ENCODE results near the gene CDC42EP2.

The CDC42EP2 gene

GRCh38 chr11:65297026-65297672 is 17.5 kb upstream of the CDC42EP2 start:
- in situ Hi-C loops (cut with MboI; ENCODE audit: low sequenced_read_pairs), result no loop called here

DNA sequence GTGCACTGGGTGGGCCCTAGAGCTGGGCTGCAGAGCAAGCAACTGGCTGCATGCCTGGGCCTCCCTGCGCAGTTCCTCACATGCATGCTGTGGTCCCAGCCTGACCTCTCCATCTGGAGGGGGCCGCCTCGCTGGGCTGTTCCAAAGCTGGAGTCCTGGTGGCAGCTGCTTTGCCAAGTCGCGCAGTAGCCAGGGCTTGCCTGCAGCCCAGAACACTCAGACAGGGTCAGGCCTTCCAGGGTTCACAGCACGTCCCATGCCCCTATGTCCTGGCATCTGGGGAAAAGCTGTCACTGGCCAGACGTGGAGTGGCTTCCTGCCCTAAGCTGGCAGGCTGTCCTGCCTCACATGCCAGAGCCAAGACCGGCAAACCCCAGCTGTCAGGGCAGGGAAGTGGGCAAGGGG is 16.5 kb upstream of the CDC42EP2 start:
- in situ Hi-C loops (cut with MboI; ENCODE audit: low sequenced_read_pairs), result no loop called here

DNA sequence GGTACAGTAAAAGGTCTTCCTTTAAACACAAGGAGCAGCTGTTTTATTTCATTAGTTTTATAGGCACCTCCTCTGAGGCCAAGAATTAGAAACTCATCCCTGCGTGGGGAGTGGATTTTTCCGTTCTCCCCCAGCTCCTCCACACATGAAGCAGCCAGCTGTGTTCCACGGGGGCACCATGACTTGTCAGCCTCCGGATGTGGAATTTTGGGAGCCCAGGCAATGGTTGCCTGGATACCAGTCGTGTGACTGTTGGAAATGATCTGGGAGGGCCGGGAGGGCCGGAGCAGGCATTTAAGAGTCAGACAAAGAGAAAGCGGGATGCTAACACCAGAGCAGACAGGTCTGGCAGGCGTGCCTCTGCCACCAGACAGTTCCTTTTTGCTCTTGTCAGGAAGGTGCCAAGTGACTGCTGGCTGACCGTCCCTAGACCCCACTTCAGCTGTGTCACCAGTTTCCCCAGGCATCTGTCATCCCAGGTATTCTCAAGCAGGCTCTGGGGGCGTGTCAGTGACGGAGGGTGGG is 15.9 kb upstream of the CDC42EP2 start:
- in situ Hi-C loops (cut with MboI; ENCODE audit: low sequenced_read_pairs), result no loop called here

DNA sequence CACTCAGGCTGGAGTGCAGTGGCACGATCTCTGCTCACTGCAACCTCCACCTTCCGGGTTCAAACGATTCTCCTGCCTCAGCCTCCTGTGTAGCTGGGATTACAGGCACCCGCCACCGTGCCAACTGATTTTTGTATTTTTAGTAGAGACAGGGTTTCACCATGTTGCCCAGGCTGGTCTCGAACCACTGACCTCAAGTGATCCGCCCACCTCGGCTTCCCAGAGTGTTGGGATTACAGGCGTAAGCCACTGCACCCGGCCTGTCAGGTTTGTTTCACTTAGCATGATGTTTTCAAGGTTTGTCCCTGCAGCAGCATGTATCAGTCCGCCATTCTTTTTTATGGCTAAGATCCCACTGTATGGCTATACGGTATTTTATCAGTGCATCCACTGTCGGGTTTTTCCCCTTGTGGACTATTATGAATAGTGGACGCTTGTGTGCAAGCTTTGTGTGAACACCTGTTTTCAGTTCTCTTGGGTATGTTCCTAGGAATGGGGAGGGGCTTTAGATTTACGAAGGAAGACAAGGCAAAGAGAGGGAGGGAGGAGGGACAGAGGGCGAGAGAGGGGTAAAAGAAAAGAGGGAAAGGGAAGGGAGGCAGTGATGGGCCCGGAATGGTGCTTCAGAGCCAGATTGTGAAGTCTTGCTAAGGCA is 13.9 kb upstream of the CDC42EP2 start:
- in situ Hi-C loops (cut with MboI; ENCODE audit: low sequenced_read_pairs), result no loop called here

- in situ Hi-C loops (cut with MboI; ENCODE audit: low sequenced_read_pairs), result no loop called here
Observed at GRCh38 chr11:65301491-65302329, 13.0 kb upstream of the CDC42EP2 start.

GRCh38 chr11:65303555-65303954 is 11.1 kb upstream of the CDC42EP2 start:
- in situ Hi-C loops (cut with MboI; ENCODE audit: low sequenced_read_pairs), result no loop called here

DNA sequence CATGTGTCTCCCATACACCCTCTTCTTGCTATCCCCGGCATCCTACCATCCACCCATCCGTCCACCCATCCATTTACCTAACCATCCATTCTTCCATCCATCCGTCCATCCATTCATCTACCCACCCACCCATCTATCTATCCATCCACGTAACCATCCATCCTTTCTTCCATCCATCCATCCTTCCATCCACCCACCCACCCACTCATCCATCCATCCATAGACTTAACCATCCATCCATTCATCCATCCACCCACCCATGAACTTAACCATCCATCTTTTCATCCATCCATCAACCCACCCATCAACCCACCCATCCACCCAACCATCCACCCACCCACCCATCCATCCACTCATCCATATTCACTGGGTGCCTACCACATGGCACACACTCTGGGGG is 10.6 kb upstream of the CDC42EP2 start:
- in situ Hi-C loops (cut with MboI; ENCODE audit: low sequenced_read_pairs), result no loop called here

DNA sequence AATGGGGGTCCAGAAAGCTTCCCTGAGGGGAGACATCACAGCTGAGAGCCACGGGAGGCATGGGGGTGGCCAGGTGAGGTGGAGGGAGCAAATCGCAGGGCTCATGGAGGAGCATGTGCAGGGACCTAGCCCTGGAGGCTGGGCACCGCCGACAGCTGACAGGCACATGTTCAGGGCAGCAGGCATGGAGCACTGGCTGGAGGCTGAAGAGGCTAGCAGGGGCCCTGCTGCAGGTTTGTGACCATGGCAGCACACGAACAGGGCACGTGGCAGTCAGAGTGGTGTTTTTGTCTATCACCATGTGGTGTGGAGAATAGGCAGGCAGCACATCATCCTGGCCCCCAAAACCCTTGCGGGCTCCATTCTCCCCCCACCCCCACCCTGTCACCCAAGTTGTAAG is 10.1 kb upstream of the CDC42EP2 start:
- in situ Hi-C loops (cut with MboI; ENCODE audit: low sequenced_read_pairs), result no loop called here

DNA sequence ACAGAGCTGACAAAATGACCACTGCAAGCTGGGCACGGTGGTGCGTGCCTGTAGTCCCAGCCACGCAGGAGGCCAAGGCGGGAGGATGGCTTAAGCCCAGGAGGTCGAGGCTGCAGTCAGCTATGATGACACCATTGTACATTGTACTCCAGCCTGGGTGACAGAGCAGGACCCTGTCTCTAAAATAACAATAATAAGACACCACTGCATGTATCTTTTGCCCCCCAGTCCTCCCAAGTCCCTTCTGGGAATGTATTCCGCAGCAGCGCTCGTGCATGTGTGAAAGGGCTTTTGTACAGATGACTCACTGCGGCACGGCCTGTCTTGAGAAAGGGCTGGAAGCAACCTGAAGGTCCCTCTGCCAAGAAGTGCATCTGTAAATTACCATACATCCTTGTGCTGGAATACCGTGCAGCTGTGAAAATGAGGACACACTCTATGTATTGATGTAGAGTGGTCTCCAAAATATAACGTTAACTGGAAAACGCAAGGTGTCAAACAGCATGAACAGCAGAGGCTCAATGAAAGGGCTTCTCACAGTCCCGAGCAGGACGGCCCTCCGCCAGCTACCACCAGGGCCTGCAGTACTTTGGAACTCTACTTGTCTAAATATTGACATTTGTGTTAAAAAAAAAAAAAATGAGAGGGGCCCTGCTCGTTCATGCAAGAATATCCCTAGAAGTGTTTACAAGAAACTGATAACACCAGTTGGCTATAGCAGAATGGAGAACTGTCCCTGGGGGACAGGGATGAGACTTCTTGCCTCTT is 9.0 kb upstream of the CDC42EP2 start:
- in situ Hi-C loops (cut with MboI; ENCODE audit: low sequenced_read_pairs), result no loop called here

- in situ Hi-C loops (cut with MboI; ENCODE audit: low sequenced_read_pairs), result no loop called here
Observed at GRCh38 chr11:65307298-65308229, 7.1 kb upstream of the CDC42EP2 start.

DNA sequence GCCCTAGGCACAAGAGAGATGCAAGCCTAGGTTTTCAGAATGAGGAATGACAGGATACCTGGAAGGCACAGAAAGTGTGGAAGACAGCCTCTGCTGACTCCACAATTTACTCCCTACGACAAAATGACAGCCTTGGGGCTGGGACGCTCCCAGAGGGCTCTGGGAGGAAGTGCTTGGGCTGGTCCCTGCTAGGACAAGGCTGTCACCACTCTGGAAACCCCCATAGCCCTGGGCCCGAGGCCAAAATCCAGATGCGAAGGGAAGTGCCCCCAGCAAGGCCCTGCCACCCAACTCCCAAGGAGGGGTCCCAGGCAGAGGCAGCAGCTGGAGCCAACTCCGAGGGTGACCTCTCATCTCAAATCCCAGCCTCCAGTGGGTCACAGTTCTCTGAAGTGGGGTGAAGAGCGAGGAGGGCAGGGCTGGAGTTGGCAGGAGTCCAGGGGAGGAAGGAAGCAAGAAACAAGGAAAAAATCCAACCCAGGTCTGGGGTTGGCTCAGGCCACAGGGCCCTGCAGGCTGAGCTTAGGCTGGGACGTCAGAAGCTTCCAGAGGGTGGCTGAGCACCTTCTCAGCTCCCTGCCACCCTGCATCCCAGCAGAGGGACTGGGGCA is 6.3 kb upstream of the CDC42EP2 start:
- in situ Hi-C loops (cut with MboI; ENCODE audit: low sequenced_read_pairs), result no loop called here

DNA sequence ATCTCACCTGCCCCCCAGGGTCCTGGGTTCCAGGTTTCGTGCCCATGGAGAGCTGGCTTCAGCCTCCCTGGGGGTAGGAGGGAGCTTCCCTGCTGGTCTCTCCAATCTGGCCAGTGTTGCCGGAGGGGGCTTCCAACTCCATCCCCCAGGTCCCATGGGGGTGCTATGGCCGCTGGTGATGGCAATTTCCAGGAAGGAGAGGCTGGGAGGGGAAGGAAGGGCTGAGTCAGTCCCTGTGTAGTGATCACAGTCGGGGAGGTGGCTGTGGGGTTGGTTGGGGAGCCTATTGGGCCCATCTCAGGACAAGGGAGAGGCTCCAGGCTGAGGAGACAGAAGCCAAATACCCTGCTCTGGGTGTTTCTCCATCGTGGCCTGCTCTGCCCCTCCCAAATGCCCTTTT is 5.7 kb upstream of the CDC42EP2 start:
- in situ Hi-C loops (cut with MboI; ENCODE audit: low sequenced_read_pairs), result no loop called here

GRCh38 chr11:65310215-65310614 is 4.5 kb upstream of the CDC42EP2 start:
- in situ Hi-C loops (cut with MboI; ENCODE audit: low sequenced_read_pairs), result no loop called here

- in situ Hi-C loops (cut with MboI; ENCODE audit: low sequenced_read_pairs), result no loop called here
Observed at GRCh38 chr11:65310736-65311135, 3.9 kb upstream of the CDC42EP2 start.

DNA sequence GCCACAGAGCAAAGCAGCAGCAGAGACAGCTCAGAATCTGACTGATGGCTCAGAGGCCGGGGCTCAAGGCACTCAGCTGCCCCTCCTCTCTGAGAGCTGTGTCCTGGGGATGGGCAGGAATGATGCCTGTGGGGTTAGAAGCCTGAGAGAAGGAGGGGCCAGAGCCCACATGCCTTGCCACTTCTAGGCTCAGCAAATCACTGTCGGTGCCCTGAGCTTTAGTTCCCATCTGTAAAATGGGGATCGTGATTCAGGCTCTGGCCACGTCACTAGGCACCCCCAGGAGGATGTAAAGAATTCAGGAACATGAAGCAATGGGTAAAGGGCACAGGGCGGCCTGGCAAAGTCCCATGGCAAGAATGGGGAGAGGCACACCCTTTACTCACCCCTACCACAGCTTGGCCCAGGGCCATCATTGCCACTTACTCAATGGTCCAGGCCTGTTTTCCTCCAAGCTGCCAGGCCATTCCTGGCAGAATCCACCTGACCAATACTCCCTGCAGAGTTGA is 3.4 kb upstream of the CDC42EP2 start:
- in situ Hi-C loops (cut with MboI; ENCODE audit: low sequenced_read_pairs), result no loop called here

DNA sequence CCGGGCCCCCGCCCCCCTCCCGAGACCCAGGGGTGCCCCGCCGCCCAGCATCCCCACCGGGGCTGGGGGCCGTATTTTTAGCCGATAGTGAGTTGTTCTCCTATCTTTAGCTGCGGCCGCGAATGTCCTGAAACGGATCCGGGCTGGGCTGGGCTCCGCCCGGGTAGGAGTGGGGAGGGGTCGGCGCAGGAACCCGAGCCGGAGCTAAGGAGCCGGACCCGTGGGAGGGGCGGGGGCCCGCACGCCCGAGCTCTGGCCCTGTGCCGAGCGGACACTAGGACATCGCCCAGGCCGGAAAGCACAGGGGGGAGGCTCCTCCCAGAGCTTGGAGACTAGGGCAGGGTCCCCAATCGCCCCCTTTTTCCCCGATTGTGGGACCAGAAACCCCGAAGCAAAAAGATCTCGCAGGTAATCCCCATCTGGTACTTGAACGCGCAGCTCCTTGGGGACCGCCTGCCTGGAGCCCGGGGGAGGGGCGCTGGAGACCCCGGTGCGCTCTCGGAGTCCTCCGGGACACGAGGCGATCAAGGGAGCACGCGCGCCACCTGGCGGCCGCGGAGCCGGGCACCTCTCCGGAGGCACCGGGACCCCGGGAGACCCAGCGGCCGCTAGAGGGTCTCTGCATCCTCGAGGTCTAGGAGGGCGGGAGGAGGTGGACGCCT is 669 bp downstream of the CDC42EP2 start:
- in situ Hi-C loops (cut with MboI; ENCODE audit: low sequenced_read_pairs), result no loop called here

DNA sequence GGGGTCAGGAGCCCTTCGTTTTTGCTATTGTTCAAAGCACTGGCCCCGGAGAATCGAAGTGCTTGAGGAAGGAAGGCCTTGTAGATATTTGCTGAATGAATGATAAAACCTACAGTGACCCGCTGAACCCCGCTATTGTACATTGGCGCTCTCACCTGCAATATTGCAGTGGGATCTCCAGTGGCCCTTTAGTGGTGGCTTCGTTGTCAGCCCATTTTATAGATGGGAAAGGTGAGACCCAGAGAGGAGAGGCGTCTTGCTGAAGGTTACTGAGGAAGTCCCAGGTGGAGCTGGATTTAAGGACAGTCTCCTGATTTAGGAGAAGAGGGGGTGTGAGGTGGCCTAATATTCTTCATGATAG is 1.2 kb downstream of the CDC42EP2 start:
- in situ Hi-C loops (cut with MboI; ENCODE audit: low sequenced_read_pairs), result no loop called here

DNA sequence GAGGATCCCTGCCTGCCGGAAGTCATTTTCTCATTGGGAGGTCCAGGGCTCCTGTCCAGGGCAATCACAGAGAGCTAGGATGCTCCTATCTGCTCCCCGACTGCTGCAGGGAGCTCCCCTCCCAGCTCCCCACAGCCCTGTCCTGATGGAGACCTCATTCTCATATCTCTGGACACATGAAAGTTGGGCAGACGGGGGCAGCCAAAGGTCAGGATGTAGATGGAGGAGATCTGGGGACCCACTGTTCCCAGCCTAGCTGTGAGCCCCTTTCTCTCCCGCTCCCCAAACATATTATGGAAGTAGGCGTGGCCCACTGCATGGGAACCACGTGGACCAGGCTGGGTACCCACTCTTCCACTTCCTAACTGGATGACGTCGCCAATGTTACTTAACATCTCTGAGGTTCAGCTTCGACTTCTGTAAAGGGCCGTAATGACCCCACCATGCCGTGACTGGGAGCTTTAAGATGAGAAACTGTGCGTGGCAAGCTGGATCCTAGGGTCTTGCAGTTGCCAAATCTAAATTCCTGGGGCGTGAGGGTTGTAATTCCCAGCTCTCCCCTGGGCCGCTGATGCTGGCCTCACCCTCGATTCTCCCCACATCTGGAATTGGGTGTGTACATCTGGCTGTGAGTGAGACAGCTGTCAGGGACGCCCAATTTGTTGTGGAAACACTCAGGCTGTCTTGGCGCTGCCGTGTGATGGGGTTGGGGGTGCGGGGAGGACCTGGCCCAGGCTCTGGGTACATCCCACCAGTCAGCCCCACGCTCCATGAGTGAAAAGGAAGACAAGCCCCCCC is 1.8 kb downstream of the CDC42EP2 start:
- in situ Hi-C loops (cut with MboI; ENCODE audit: low sequenced_read_pairs), result no loop called here

Measured in hTERT RPE-1 (cell line).